GM12878 (cell line): ENCODE data around the gene SLC23A2. TPM values are rescaled to one million over a fixed set of nuclear protein-coding genes. Genes with fewer than 3 reads are reported as not detected.

ENCODE experiments used
- ATAC-seq: fragments of 200-7000 bp; cut with Tn5 transposase; 3 replicates; pipeline ENCODE4 v1.9.1; 2020; ENCODE audit warnings: mild to moderate bottlenecking, moderate library complexity
- BruUV-seq: library from RNA; stranded (reverse); fragments of 400-500 nt; replicated peaks from 2 replicates; lab custom pipeline; 2021; lab: Mats Ljungman, UMichigan
- CTCF ChIA-PET: fragments of 300-600 bp; sonication (Branson Sonifier 250); formaldehyde crosslinking; extraction: SDS; loops from one replicate; lab custom pipeline; 2021; ENCODE audit warnings: inconsistent platforms; lab: Yijun Ruan, JAX
- POLR2A ChIA-PET: fragments of 350-600 bp; formaldehyde crosslinking; extraction: SDS; loops from one replicate; lab custom pipeline; 2021; ENCODE audit warnings: inconsistent platforms; lab: Charles Lee
- RAD21 ChIA-PET: fragments of 300-600 bp; sonication (Branson Sonifier 250); formaldehyde crosslinking; loops from one replicate; lab custom pipeline; 2023; ENCODE audit warnings: antibody characterized with exemption; ENCODE audit not compliant: unreplicated experiment; lab: Charles Lee
- SMC1A ChIA-PET: fragments of 300-600 bp; sonication (Branson Sonifier 250); formaldehyde crosslinking; loops from one replicate; lab custom pipeline; 2023; ENCODE audit not compliant: unreplicated experiment, uncharacterized antibody; lab: Charles Lee
- DNase-seq: peaks from one replicate; pipeline ENCODE4 v3.0.0-alpha.2; 2011; ENCODE audit warnings: low read depth, low spot score
- FAIRE-seq: peaks from 3 replicates; lab custom pipeline; 2011; peaks lifted over from hg19 to GRCh38; lab: Jason Lieb, UNC
- H2AFZ ChIP-seq: 2 replicates; pipeline ENCODE4 v1.6.0; 2011; ENCODE audit warnings: low read depth, low read length, control low read depth; ENCODE audit not compliant: control insufficient read depth
- H3K27ac ChIP-seq: 2 replicates; pipeline ENCODE4 v1.5.1; 2011; ENCODE audit warnings: control low read depth; ENCODE audit not compliant: control insufficient read depth, insufficient read depth
- H3K27me3 ChIP-seq, 2 experiments: replicated peaks in 1 of 2; 2 replicates each; pipeline versions ENCODE4 v1.6.0 to v1.6.1; 2011; ENCODE audit warnings: low read length in 1 of 2; ENCODE audit not compliant: control insufficient read depth in 2 of 2, insufficient read depth in 2 of 2
- H3K36me3 ChIP-seq, 2 experiments: 2 replicates each; pipeline ENCODE4 v1.5.1; 2011; ENCODE audit warnings: low read length in 1 of 2; ENCODE audit not compliant: control insufficient read depth in 2 of 2, insufficient read depth in 2 of 2
- H3K4me1 ChIP-seq: 2 replicates; pipeline ENCODE4 v1.6.1; 2011; ENCODE audit warnings: mild to moderate bottlenecking, low read length, moderate library complexity, mixed read lengths; ENCODE audit not compliant: control insufficient read depth, insufficient read depth
- H3K4me2 ChIP-seq: 2 replicates; pipeline ENCODE4 v1.6.0; 2011; ENCODE audit warnings: control low read depth; ENCODE audit not compliant: control insufficient read depth, insufficient read depth
- H3K4me3 ChIP-seq: fragments of 200-600 bp; sonication (generic); 2 replicates; pipeline ENCODE4 v1.5.1; 2016
- H3K79me2 ChIP-seq: 2 replicates; pipeline ENCODE4 v1.6.0; 2011; ENCODE audit warnings: low read length; ENCODE audit not compliant: control insufficient read depth, insufficient read depth
- H3K9ac ChIP-seq: 2 replicates; pipeline ENCODE4 v1.8.0; 2011; ENCODE audit warnings: low read length, control low read depth, mixed read lengths; ENCODE audit not compliant: control insufficient read depth, insufficient read depth
- H3K9me3 ChIP-seq: replicated peaks from 3 replicates; pipeline ENCODE4 v1.5.1; 2011; ENCODE audit warnings: mild to moderate bottlenecking, low read length; ENCODE audit not compliant: control insufficient read depth, insufficient read depth
- H4K20me1 ChIP-seq: 2 replicates; pipeline ENCODE4 v1.6.0; 2011; ENCODE audit not compliant: control insufficient read depth, insufficient read depth
- CREB1 ChIP-seq: IDR thresholded peaks from 2 replicates; pipeline ENCODE4 v1.6.1; 2012; ENCODE audit warnings: low read depth, mild to moderate bottlenecking, inconsistent platforms
- HDGF ChIP-seq: fragments of 450-650 bp; IDR thresholded peaks from 2 replicates; pipeline ENCODE4 v1.6.1; 2016; ENCODE audit warnings: antibody characterized with exemption
- NRF1 ChIP-seq: conservative IDR thresholded peaks from 2 replicates; pipeline ENCODE4 v1.6.1; 2011; ENCODE audit warnings: mild to moderate bottlenecking, low read depth, low read length, improper control_type of control experiment
- SMARCA5 ChIP-seq: fragments of 450-650 bp; IDR thresholded peaks from 2 replicates; pipeline ENCODE4 v1.6.1; 2017; ENCODE audit warnings: mild to moderate bottlenecking
- WGBS: methylation state at CpG from one replicate; pipeline ENCODE4 v1.1.6; 2016; ENCODE audit warnings: low lambda C conversion rate; ENCODE audit not compliant: insufficient replicate concordance, insufficient coverage; ENCODE audit errors: missing lambda C conversion rate; 5-methylcytosine and 5-hydroxymethylcytosine counted together
- in situ Hi-C: fragments of 300-500 bp; cut with MboI; formaldehyde crosslinking; loops from 9 replicates; pipeline ENCODE4 v1.14.3; 2018; ENCODE audit warnings: mixed read lengths
- intact Hi-C: fragments of 100-400 bp; cut with micrococcal nuclease; formaldehyde crosslinking; loops from one replicate; pipeline ENCODE4 v1.14.2; 2022; ENCODE audit not compliant: unreplicated experiment
- polyA plus RNA-seq, 11 experiments: library from polyadenylated mRNA; depleted of rRNA in 4 of 11; unstranded in 6 of 11; stranded (reverse) in 5 of 11; fragments of >200 nt; fragmentation: Nextera tagmentation in 4 of 11; fragmentation: Illumina TruSeq in 1 of 11; extraction: Ambion mirVana in 4 of 11; extraction: Trizol in 1 of 11; gene quantifications; 1 replicate in 1 of 11; 2 replicates in 10 of 11; pipeline versions ENCODE4 v1.2.1 to v1.2.3, GENCODE V29; 2011 to 2016; ENCODE audit warnings: inconsistent platforms in 2 of 11, missing spikeins in 2 of 11, low read depth in 1 of 11
- total RNA-seq, 4 experiments: library from RNA; depleted of rRNA in 3 of 4; stranded (reverse); fragments of >200 nt in 3 of 4; fragmentation: Illumina TruSeq in 1 of 4; extraction: Trizol in 1 of 4; gene quantifications; 2 replicates each; pipeline versions ENCODE4 v1.2.1 to v1.2.3, GENCODE V29; 2013 to 2021
- TF ChIP-seq, protein P1 (sequence below): fragments of 450-650 bp; IDR thresholded peaks from 2 replicates; pipeline ENCODE4 v1.6.1; 2017; ENCODE audit warnings: low read depth, mild to moderate bottlenecking, moderate library complexity
- TF ChIP-seq, protein P2 (sequence below): fragments of 450-650 bp; IDR thresholded peaks from 2 replicates; pipeline ENCODE4 v1.6.1; 2017; ENCODE audit warnings: mild to moderate bottlenecking

SLC23A2 gene
- total and polyA plus RNA-seq, 10 of the 15 experiments (the other 5 are each of a cell fraction or from before 2014, with no cell fraction given) = 4.4 to 56.1 (median 35.5) TPM

DNA sequence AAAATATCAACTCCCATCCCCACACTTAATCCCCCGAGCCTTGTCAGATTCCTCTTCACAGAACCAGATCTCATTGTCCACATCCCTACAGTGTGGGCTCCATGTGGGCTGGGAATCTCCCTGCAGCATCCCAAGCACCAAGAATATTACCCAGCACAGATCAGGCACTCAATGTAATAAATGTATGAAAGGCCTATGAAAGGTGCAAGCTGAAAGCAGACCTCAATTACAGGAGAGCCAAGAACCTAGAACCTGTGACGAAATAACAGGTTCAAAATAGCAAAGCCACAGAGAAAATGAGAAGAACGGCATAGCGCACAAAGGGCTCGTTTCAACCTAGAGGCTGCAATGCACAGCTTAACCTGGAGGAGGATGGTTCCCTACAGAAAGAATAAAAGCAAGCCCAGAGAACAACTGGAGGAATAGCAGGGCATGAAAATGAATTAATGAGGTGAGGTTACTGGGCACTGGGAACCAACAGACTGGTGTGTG lies 3.1 kb downstream of the SLC23A2 start (continued):
- TF ChIP-seq, protein P1, sequence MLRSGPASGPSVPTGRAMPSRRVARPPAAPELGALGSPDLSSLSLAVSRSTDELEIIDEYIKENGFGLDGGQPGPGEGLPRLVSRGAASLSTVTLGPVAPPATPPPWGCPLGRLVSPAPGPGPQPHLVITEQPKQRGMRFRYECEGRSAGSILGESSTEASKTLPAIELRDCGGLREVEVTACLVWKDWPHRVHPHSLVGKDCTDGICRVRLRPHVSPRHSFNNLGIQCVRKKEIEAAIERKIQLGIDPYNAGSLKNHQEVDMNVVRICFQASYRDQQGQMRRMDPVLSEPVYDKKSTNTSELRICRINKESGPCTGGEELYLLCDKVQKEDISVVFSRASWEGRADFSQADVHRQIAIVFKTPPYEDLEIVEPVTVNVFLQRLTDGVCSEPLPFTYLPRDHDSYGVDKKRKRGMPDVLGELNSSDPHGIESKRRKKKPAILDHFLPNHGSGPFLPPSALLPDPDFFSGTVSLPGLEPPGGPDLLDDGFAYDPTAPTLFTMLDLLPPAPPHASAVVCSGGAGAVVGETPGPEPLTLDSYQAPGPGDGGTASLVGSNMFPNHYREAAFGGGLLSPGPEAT = peak; percentile 68; the same call in 1 of the 2 replicates
- TF ChIP-seq, protein P2, sequence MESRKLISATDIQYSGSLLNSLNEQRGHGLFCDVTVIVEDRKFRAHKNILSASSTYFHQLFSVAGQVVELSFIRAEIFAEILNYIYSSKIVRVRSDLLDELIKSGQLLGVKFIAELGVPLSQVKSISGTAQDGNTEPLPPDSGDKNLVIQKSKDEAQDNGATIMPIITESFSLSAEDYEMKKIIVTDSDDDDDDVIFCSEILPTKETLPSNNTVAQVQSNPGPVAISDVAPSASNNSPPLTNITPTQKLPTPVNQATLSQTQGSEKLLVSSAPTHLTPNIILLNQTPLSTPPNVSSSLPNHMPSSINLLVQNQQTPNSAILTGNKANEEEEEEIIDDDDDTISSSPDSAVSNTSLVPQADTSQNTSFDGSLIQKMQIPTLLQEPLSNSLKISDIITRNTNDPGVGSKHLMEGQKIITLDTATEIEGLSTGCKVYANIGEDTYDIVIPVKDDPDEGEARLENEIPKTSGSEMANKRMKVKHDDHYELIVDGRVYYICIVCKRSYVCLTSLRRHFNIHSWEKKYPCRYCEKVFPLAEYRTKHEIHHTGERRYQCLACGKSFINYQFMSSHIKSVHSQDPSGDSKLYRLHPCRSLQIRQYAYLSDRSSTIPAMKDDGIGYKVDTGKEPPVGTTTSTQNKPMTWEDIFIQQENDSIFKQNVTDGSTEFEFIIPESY = no peak
- TF ChIP-seq CREB1 = peak; percentile 60; the same call in 1 of the 2 replicates

GRCh38 chr20:4997222-4997621 lies 4.1 kb downstream of the SLC23A2 start:
- Histone ChIP-seq H3K4me1 (peaks cover 16% of the 10 kb centered on the region), H3K4me2 (no peak overlapping the region), H3K27me3 (no peaks in the 10 kb centered on the region; a peak in 1 of 4 replicates), H3K9ac (no peak overlapping the region), H3K9me3 (no peaks in the 10 kb centered on the region), H3K4me3 (no peak overlapping the region), H3K27ac (no peak overlapping the region), H3K79me2 (peaks cover 11% of the 10 kb centered on the region; the same call in 1 of the 2 replicates), H4K20me1 (peaks cover 5% of the 10 kb centered on the region; the same call in 1 of the 2 replicates), H2AFZ (no peak overlapping the region), H3K36me3 (no peaks in the 10 kb centered on the region)
- SMC1A ChIA-PET = interaction anchor here (0.6 to 6.0 kb wide), 14 partner anchors 9 to 103 kb away, joined by 3 to 53 read pairs (median 6); no protein-coding TSS in a partner anchor
- FAIRE-seq = no peak
- BruUV-seq = no TSS peak
- CTCF ChIA-PET = interaction anchor here (0.9 to 4.9 kb wide), 5 partner anchors 19 to 103 kb away, joined by 3 to 51 read pairs (median 3); no protein-coding TSS in a partner anchor
- POLR2A ChIA-PET = interaction anchor here (0.6 to 5.2 kb wide), 8 partner anchors 10 to 1105 kb away, joined by 3 to 36 read pairs (median 8); no protein-coding TSS in a partner anchor
- in situ Hi-C loops = loop anchor here (5.0 kb wide), 1 partner anchor 105 kb away; no protein-coding TSS in a partner anchor
- intact Hi-C loops = no loop called here
- 97% methylated on average over 2 of the region's 2 CpGs for WGBS
- DNase-seq = no peak
- RAD21 ChIA-PET = interaction anchor here (1.0 to 4.0 kb wide), 8 partner anchors 8 to 183 kb away, joined by 3 to 22 read pairs (median 5); no protein-coding TSS in a partner anchor
- no peak for ATAC-seq
- TF ChIP-seq, protein P2 = 0 out of 2 replicates have a peak, but pooled peaks have one; percentile 14
- TF ChIP-seq SMARCA5 = peak; percentile 54; the same call in 1 of the 2 replicates
- TF ChIP-seq HDGF = peak; percentile 59; the same call in 1 of the 2 replicates
- TF ChIP-seq NRF1 = no peak
